ENCODE results near the gene KNL1.
A peak's percentile ranks its signal among the peaks of the same experiment; 100 is the strongest.
"Not testable (repeated sequence)": the region's sequence is repeated elsewhere in the genome, so short reads cannot be mapped to it uniquely, and the experiment has no call there.

The KNL1 gene

GRCh38 chr15:40582726-40583246, 11.3 kb upstream of the KNL1 start:
- DNase-seq, result peak; percentile 36

- no peak for DNase-seq
Measured at GRCh38 chr15:40584191-40584590, 9.9 kb upstream of the KNL1 start.

DNA sequence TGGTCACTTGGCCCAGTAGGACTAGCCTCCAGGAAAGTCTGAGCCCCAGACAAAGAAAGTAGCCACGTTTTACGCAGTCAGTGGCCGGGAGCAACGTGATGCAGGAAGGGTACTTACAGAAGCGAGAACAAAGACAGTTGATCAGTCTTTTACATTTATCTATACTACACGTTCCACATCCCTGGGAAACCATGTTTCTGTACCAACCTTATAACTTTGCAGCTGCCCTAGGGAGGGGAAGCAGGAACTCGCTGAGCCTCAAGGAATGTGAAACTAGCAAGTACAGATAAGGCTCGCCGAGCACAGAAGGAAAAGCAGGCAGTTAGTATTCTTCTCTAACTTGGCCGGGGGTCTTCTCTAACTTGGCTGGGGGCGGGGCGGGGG, 3.4 kb upstream of the KNL1 start:
- no peak for DNase-seq

- DNase-seq, result no peak
Measured at GRCh38 chr15:40591389-40591788, 2.7 kb upstream of the KNL1 start.

DNA sequence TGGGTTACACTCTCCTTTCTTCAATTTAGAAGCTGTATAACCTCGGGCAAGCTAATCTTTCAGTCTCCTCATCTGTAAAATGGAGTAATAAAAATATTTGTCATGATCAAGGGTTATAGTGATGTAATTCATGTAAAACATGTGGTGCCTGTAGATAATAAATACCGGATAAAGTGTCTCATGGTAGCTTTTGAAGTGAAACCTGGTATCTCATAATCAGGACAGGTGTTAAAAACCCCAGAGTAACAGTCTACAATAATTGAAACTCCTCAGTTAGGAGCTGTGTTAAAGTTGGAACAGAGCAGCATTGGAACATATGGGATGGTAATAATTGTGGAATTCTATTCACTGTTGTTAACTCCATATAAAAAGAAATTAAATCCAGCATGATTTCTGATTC, 884 bp upstream of the KNL1 start:
- DNase-seq, result no peak

GRCh38 chr15:40594429-40594836, 384 bp downstream of the KNL1 start:
- DNase-seq, result peak; percentile 67

DNA sequence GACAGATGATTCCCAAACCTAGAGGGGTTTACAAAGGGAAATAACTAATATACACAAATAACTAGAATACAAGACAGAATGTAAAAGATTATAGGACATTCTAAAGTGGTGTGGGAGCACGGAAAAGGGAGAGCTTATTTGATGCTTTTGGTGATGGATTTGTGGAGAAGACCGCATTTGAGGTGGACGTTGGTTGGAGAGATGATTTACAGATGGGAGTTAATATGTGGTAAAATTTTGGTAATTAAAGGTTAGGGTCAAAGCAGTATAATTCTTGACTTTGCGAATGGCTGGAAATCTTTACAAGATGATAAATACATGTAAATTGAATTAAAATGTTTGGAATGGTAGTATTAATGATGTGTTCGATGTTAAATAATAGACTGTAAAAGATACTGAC, 1.2 kb downstream of the KNL1 start:
- no peak for DNase-seq

- DNase-seq, result no peak
Measured at GRCh38 chr15:40595773-40596172, 1.7 kb downstream of the KNL1 start.

DNA sequence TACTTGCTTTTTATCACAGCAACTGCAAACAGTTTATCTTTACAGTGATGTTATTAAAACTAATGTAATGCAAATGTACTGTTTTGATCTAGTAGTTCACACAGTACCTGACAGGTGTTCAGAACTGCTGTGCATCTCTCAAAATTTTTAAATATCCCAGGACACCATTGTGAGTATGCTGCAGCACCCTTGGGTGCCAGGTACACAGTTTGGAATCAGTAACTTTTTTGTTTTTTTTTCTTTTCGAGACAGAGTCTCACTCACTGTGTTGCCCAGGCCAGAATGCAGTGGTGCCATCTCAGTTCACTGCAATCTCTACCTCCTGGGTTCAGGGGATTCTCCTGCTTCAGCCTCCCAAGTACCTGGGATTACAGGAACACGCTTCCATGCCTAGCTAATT, 3.0 kb downstream of the KNL1 start:
- no peak for DNase-seq

DNA sequence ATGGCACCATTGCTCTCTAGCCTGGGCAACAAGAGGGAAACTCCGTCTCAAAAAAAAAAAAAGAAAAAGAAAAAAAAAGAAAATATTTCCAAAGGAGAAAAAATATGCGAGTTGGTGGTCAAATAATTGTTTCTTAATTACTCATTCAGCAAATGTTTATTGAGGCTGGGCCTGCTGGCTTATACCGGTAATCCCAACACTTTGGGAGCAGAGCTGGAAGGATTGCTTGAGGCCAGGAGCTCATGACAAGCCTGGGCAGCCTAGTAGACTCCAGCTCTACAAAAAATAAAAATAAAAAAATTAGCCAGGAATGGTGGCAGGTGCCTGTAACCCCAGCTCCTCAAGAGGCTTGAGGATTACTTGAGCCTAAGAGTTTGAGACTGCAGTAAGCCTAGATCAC, 4.1 kb downstream of the KNL1 start:
- peak; percentile 50 for DNase-seq

DNA sequence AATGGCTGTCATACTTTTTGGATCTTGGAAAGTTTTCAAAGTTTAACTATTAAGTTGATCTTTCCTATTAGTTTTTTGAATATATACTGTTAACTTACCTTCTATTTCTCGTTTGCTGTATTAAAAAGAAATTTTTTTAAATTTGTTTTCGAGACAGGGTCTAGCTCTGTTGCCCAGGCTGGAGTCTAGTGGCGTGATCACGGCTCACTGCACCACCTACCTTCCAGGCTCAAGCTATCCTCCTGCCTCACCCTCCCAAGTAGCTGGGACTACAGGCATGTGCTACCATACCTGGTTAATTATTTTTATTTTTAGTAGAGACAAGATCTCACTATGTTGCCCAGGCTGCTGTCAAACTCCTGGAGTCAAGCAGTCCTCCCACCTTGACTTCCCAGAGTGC, 4.6 kb downstream of the KNL1 start:
- no peak for DNase-seq

GRCh38 chr15:40600956-40601355, 6.9 kb downstream of the KNL1 start:
- no peak for DNase-seq

DNA sequence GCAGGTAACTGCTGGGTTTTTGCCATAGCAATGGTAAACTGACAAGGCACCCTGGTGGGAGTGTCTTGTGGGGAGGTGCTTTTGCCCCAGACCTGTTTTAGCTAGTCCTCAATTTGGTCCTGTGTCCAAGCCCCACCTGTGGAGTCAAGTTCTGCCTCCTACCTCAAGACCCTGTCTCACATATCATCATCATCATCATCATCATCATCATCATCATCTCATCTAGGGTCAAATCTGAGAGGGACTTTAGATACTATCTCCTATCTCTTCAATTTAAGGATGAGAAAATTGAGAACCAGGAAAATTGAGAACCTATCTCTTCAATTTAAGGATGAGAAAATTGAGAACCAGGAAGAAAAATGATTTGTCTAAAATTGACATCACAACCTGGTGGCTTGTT, 9.9 kb downstream of the KNL1 start:
- DNase-seq, result no peak

- no peak for DNase-seq
Measured at GRCh38 chr15:40613080-40613479, 19.0 kb downstream of the KNL1 start.

GRCh38 chr15:40618023-40618422, 24.0 kb downstream of the KNL1 start:
- DNase-seq, result no peak

DNA sequence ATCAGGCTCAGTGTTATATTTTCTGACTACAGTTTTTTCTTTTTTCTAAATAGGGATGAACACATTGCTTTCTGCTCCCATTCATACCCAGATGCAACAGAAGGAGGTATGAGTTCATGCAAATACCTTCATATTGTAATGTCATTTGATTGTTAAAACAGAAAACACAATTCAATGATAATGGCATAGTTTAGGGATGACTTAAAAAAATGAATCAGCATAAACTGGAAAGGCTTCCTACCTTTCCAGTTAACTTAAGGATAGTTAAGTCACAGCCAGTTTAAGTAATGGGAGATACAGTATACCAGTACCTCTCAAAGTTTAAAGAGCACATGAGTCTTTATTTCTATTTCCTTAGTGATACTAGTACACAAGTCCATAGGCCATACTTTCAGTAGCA, 24.9 kb downstream of the KNL1 start:
- no peak for DNase-seq

DNA sequence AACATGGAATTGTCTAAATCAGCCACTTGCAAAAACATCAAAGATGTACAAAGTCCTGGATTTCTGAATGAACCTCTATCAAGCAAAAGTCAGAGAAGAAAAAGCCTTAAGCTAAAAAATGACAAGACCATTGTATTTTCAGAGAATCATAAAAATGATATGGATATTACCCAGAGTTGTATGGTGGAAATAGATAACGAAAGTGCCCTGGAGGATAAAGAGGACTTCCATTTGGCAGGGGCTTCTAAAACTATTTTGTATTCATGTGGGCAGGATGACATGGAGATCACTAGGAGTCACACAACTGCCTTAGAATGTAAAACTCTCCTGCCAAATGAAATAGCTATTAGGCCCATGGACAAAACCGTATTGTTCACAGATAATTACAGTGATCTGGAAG, 29.3 kb downstream of the KNL1 start:
- no peak for DNase-seq

- no peak for DNase-seq
Measured at GRCh38 chr15:40630313-40630712, 36.3 kb downstream of the KNL1 start.

DNA sequence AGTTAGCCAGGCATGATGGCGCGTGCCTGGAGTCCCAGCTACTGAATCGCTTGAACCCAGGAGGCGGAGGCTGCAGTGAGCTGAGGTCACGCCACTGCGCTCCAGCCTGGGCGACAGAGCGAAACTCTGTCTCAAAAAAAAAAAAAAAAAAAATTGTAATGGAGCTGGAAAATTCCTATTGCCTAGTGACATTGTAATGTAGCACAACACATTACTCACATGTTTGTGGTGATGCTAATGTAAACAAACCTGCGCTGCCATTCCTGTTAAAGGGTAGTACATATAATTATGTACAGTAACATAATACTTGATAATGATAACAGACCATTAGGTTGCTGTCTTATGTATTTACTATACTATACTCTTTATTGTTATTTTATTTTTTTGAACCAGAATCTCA, 39.1 kb downstream of the KNL1 start:
- peak; percentile 50 for DNase-seq

GRCh38 chr15:40637221-40637745, 43.2 kb downstream of the KNL1 start:
- DNase-seq, result no peak

GRCh38 chr15:40639677-40640076, 45.6 kb downstream of the KNL1 start:
- no peak for DNase-seq

- no peak for DNase-seq
Measured at GRCh38 chr15:40647523-40647922, 53.5 kb downstream of the KNL1 start.

DNA sequence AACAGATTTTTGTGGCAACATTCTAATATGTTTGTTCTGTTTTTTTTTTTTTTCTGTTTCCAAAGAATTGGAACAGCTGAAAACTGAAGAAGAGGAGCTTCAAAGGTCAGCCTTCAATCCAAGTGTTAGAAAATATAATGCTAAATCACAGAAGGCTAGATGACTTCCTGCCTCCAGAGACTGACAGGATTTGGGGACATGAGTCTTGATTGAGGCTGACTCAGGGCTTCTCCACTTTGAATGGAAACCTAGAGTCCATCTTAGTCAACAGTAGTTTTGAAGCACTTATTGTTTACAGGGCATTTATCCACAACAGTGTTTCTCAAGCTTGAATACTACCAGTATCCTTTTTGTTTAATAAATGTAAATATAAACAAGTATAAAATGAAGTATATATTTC, 56.4 kb downstream of the KNL1 start:
- no peak for DNase-seq

GRCh38 chr15:40660686-40661085, 66.6 kb downstream of the KNL1 start:
- DNase-seq, result no peak

GRCh38 chr15:40664909-40665308, 70.9 kb downstream of the KNL1 start:
- DNase-seq, result no peak

DNA sequence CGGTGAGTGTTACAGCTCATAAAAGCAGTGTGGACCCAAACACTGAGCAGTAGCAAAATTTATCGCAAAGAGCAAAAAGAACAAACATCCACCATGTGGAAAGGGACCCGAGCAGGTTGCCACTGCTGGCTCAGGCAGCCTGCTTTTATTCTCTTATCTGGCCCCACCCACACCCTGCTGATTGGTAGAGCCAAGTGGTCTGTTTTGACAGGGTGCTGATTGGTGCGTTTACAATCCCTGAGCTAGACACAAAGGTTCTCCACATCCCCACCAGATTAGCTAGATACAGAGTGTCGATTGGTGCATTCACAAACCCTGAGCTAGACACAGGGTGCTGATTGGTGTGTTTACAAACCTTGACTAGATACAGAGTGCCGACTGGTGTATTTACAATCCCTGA, 82.2 kb downstream of the KNL1 start:
- not testable (repeated sequence) for DNase-seq
